K562 (cell line): ENCODE data around the gene PFAS. TPM values are rescaled to one million over a fixed set of nuclear protein-coding genes. Genes with fewer than 3 reads are reported as not detected.

Experiments
- ATAC-seq: fragments of 200-7000 bp; cut with Tn5 transposase; 3 replicates; pipeline ENCODE4 v1.9.1; 2020; ENCODE audit warnings: moderate library complexity
- BruUV-seq: library from RNA; stranded (reverse); fragments of 400-500 nt; replicated peaks from 2 replicates; lab custom pipeline; 2021; lab: Mats Ljungman, UMichigan
- CTCF ChIA-PET: fragments of 300-600 bp; formaldehyde crosslinking; extraction: SDS; loops from one replicate; lab custom pipeline; 2021; ENCODE audit warnings: low intra/inter-chr PET ratio; lab: Yijun Ruan, JAX
- POLR2A ChIA-PET: fragments of 300-600, 350-650 bp; sonication (Branson Sonifier 250); formaldehyde crosslinking; extraction: SDS; loops from one replicate; lab custom pipeline; 2021; ENCODE audit warnings: antibody characterized with exemption, inconsistent platforms; lab: Yijun Ruan, JAX
- DNase-seq, 4 experiments: peaks; one replicate each; pipeline versions ENCODE4 v3.0.0 to v3.0.0-alpha.2; 2011 to 2018; ENCODE audit warnings: low spot score in 3 of 4, mixed read lengths in 3 of 4; ENCODE audit errors: extremely low read depth in 1 of 4
- FAIRE-seq: peaks from 2 replicates; lab custom pipeline; 2011; peaks lifted over from hg19 to GRCh38; lab: Jason Lieb, UNC
- H2AFZ ChIP-seq: 2 replicates; pipeline ENCODE4 v1.6.0; 2011; ENCODE audit warnings: low read depth, low read length, control low read depth, inconsistent platforms
- H3K27ac ChIP-seq: fragments of 200-600 bp; 3 replicates; pipeline ENCODE4 v1.8.0; 2011; ENCODE audit warnings: low read depth, mild to moderate bottlenecking, control low read depth, inconsistent platforms, low read length, moderate library complexity, mixed read lengths; ENCODE audit errors: extremely low read depth
- H3K27me3 ChIP-seq, 2 experiments: fragments of 300-600 bp in 1 of 2; 2 replicates in 1 of 2; 3 replicates in 1 of 2; pipeline versions ENCODE4 v1.6.0 to v1.8.0; 2011; ENCODE audit warnings: inconsistent platforms in 2 of 2, low read length in 2 of 2, mild to moderate bottlenecking in 1 of 2, mixed read lengths in 1 of 2, moderate library complexity in 1 of 2; ENCODE audit not compliant: control insufficient read depth in 2 of 2, insufficient read depth in 2 of 2
- H3K36me3 ChIP-seq: fragments of 300-600 bp; 3 replicates; pipeline ENCODE4 v1.8.0; 2011; ENCODE audit warnings: mild to moderate bottlenecking, low read length, inconsistent platforms; ENCODE audit not compliant: control insufficient read depth, insufficient read depth
- H3K4me1 ChIP-seq, 2 experiments: fragments of 200-600 bp in 1 of 2; replicated peaks in 1 of 2; 2 replicates in 1 of 2; 3 replicates in 1 of 2; pipeline versions ENCODE4 v1.5.1 to v1.8.0; 2011; ENCODE audit warnings: inconsistent platforms in 2 of 2, low read length in 2 of 2, mild to moderate bottlenecking in 1 of 2, mixed read lengths in 1 of 2, moderate library complexity in 1 of 2; ENCODE audit not compliant: control insufficient read depth in 2 of 2, insufficient read depth in 2 of 2
- H3K4me2 ChIP-seq: 2 replicates; pipeline ENCODE4 v1.6.1; 2011; ENCODE audit warnings: low read length, control low read depth, inconsistent platforms, mixed read lengths; ENCODE audit not compliant: insufficient read depth
- H3K4me3 ChIP-seq: fragments of 200-600 bp; sonication (generic), shearing (Covaris generic); 2 replicates; pipeline ENCODE4 v1.5.1; 2016; ENCODE audit warnings: control low read depth, inconsistent platforms
- H3K79me2 ChIP-seq: fragments of 200-600 bp; 3 replicates; pipeline ENCODE4 v1.8.0; 2011; ENCODE audit warnings: low read length, inconsistent platforms; ENCODE audit not compliant: control insufficient read depth, insufficient read depth
- H3K9ac ChIP-seq, 2 experiments: 2 replicates each; pipeline versions ENCODE4 v1.6.0 to v1.6.1; 2011; ENCODE audit warnings: low read depth in 2 of 2, low read length in 2 of 2, control low read depth in 1 of 2, inconsistent platforms in 1 of 2, mild to moderate bottlenecking in 1 of 2, mixed read lengths in 1 of 2; ENCODE audit not compliant: insufficient read depth in 1 of 2
- H3K9me1 ChIP-seq: one replicate; pipeline ENCODE4 v1.6.0; 2011; ENCODE audit warnings: inconsistent platforms, mild to moderate bottlenecking, low read length, moderate library complexity; ENCODE audit not compliant: control insufficient read depth, insufficient read depth
- H3K9me3 ChIP-seq: replicated peaks from 2 replicates; pipeline ENCODE4 v1.5.1; 2011; ENCODE audit warnings: low read depth, low read length, inconsistent platforms; ENCODE audit not compliant: control insufficient read depth, insufficient read depth
- H4K20me1 ChIP-seq: replicated peaks from 2 replicates; pipeline ENCODE4 v1.6.1; 2011; ENCODE audit warnings: low read length, inconsistent platforms, mixed read lengths; ENCODE audit not compliant: control insufficient read depth, insufficient read depth
- BRD4 ChIP-seq: fragments of 200-600 bp; sonication (generic); IDR thresholded peaks from 2 replicates; pipeline ENCODE4 v1.6.1; 2017; ENCODE audit warnings: inconsistent platforms
- CEBPG ChIP-seq, 3 experiments: fragments of 200-800 bp in 1 of 3; sonication (Bioruptor generic) in 1 of 3; sonication (generic) in 1 of 3; formaldehyde crosslinking in 1 of 3; IDR thresholded peaks in 2 of 3; conservative IDR thresholded peaks in 1 of 3; 2 replicates each; pipeline versions ENCODE4 v1.6.1 to v1.8.0; 2016 to 2022; ENCODE audit warnings: missing compliant biosample characterization in 2 of 3, missing genetic modification characterization in 2 of 3, mild to moderate bottlenecking in 1 of 3, missing genetic modification reagents in 1 of 3
- KHSRP ChIP-seq: fragments of 450-650 bp; IDR thresholded peaks from 2 replicates; pipeline ENCODE4 v1.6.1; 2017
- YY1 ChIP-seq, 3 experiments: IDR thresholded peaks; 2 replicates each; pipeline ENCODE4 v1.6.1; 2011; ENCODE audit warnings: low read length in 2 of 3, mild to moderate bottlenecking in 2 of 3, moderate library complexity in 2 of 3, borderline replicate concordance in 1 of 3, control low read depth in 1 of 3, low read depth in 1 of 3; ENCODE audit not compliant: insufficient read depth in 3 of 3, insufficient replicate concordance in 2 of 3, control insufficient read depth in 1 of 3, insufficient read length in 1 of 3; ENCODE audit errors: extremely low read depth in 1 of 3
- ZC3H4 ChIP-seq: sonication (generic); formaldehyde crosslinking; IDR thresholded peaks from 2 replicates; pipeline ENCODE4 v1.9.0; 2021; ENCODE audit warnings: missing genetic modification reagents, borderline replicate concordance
- ZNF239 ChIP-seq: fragments of 250-450 bp; sonication (Bioruptor Pico); IDR thresholded peaks from 2 replicates; pipeline ENCODE4 v1.4.0; 2020; ENCODE audit warnings: mild to moderate bottlenecking
- ZNF316 ChIP-seq: fragments of 450-650 bp; IDR thresholded peaks from 2 replicates; pipeline ENCODE4 v1.6.1; 2016
- ZNF444 ChIP-seq: fragments of 250-450 bp; sonication (Bioruptor Pico); IDR thresholded peaks from 2 replicates; pipeline ENCODE4 v1.4.0; 2020; ENCODE audit warnings: mild to moderate bottlenecking, moderate library complexity
- WGBS: fragments of 100-300 bp; shearing (Covaris generic); methylation state at CpG from one replicate; pipeline ENCODE4 v1.1.6; 2016; ENCODE audit warnings: low coverage, mixed read lengths; ENCODE audit not compliant: insufficient coverage; ENCODE audit errors: missing lambda C conversion rate; 5-methylcytosine and 5-hydroxymethylcytosine counted together
- in situ Hi-C: fragments of 300-500 bp; cut with MboI; formaldehyde crosslinking; loops from 4 replicates; pipeline ENCODE4 v1.15.0; 2018; ENCODE audit warnings: inconsistent platforms, mixed read lengths
- intact Hi-C: fragments of 100-400 bp; cut with micrococcal nuclease; formaldehyde crosslinking; loops from 2 replicates; pipeline ENCODE4 v1.14.2; 2022
- polyA plus RNA-seq, 8 experiments: library from polyadenylated mRNA; depleted of rRNA in 4 of 8; stranded (reverse) in 5 of 8; unstranded in 3 of 8; fragments of >200 nt; fragmentation: Nextera tagmentation in 2 of 8; fragmentation: Illumina TruSeq in 1 of 8; extraction: Ambion mirVana in 2 of 8; extraction: Trizol in 1 of 8; gene quantifications; 2 replicates each; pipeline versions ENCODE4 v1.2.1 to v1.2.3, GENCODE V29; 2011 to 2014; ENCODE audit warnings: inconsistent platforms in 1 of 8, missing spikeins in 1 of 8
- total RNA-seq, 7 experiments: library from RNA; depleted of rRNA in 6 of 7; stranded (reverse); fragments of >200 nt in 6 of 7; fragmentation: Illumina TruSeq in 2 of 7; extraction: Trizol in 2 of 7; gene quantifications; 2 replicates each; pipeline versions ENCODE4 v1.2.1 to v1.2.3, GENCODE V29; 2011 to 2021; ENCODE audit warnings: low replicate concordance in 1 of 7
- TF ChIP-seq, protein P1 (sequence below): fragments of 450-650 bp; IDR thresholded peaks from 2 replicates; pipeline ENCODE4 v1.7.0; 2016; ENCODE audit warnings: borderline replicate concordance
- TF ChIP-seq, protein P2 (sequence below): fragments of 250-450 bp; sonication (Bioruptor Pico); IDR thresholded peaks from 2 replicates; pipeline ENCODE4 v1.5.0; 2021
- TF ChIP-seq, protein P3 (sequence below): sonication (generic); formaldehyde crosslinking; IDR thresholded peaks from 2 replicates; pipeline ENCODE4 v1.9.0; 2022; ENCODE audit warnings: mild to moderate bottlenecking, missing genetic modification reagents

PFAS gene
- total and polyA plus RNA-seq, 9 of the 15 experiments (the other 6 are each of a cell fraction or from before 2014, with no cell fraction given) = 11.6 to 131 (median 43.9) TPM

DNA sequence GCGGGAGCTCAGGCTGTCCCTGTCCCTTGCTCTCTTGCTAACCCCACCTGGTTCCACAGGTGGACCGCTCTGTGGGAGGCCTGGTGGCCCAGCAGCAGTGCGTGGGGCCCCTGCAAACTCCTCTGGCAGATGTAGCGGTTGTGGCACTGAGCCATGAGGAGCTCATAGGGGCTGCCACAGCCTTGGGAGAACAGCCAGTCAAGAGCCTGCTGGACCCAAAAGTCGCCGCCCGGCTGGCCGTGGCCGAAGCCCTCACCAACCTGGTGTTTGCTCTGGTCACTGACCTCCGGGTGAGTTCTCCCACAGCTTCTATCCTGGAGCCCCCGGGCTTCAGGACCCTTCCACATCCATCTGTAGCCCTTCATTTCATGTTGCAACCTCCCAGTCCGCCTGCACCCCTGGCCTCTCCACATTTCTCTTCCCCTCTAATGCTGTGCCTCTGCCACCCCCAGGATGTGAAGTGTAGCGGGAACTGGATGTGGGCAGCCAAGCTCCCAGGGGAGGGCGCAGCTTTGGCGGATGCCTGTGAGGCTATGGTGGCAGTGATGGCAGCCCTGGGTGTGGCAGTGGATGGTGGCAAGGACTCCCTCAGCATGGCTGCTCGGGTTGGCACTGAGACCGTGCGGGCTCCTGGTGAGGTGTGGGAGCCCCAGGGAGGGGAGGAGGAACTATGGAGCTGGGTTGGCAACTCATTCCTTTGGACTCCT lies 15.9 kb downstream of the PFAS start:
- no TSS peak for BruUV-seq
- Histone ChIP-seq H3K9me1 (no peaks in the 10 kb centered on the region), H3K4me1 (no peaks in the 10 kb centered on the region), H3K4me2 (no peak overlapping the region), H3K4me3 (no peak overlapping the region), H3K79me2 (no peaks in the 10 kb centered on the region), H3K9ac (no peak overlapping the region), H3K9me3 (no peaks in the 10 kb centered on the region), H4K20me1 (no peaks in the 10 kb centered on the region), H3K27ac (no peak overlapping the region), H2AFZ (no peak overlapping the region), H3K36me3 (peaks cover 89% of the 10 kb centered on the region; the same call in 1 of the 3 replicates), H3K27me3 (no peaks in the 10 kb centered on the region)
- ChIA-PET POLR2A (interaction anchor here (0.5 to 0.6 kb wide), 3 partner anchors 14 to 1076 kb away, joined by 3 to 4 read pairs (median 3); no protein-coding TSS in a partner anchor), CTCF (no interaction called here)
- intact Hi-C loops = no loop called here
- ATAC-seq (no peak), DNase-seq (no peak), FAIRE-seq (no peak)
- in situ Hi-C loops = no loop called here
- no peak for TF ChIP-seq ZNF239 (CRISPR knock-in tag)
- TF ChIP-seq ZNF316 = no peak
- TF ChIP-seq CEBPG (CRISPR knock-in tag; IDR thresholded peaks at IDR 0.05) = no peak
- no peak for TF ChIP-seq CEBPG (tag; conservative IDR thresholded peaks at IDR 0.05 in 1 of 2, IDR thresholded peaks at IDR 0.05 in 1 of 2)
- TF ChIP-seq, protein P1, sequence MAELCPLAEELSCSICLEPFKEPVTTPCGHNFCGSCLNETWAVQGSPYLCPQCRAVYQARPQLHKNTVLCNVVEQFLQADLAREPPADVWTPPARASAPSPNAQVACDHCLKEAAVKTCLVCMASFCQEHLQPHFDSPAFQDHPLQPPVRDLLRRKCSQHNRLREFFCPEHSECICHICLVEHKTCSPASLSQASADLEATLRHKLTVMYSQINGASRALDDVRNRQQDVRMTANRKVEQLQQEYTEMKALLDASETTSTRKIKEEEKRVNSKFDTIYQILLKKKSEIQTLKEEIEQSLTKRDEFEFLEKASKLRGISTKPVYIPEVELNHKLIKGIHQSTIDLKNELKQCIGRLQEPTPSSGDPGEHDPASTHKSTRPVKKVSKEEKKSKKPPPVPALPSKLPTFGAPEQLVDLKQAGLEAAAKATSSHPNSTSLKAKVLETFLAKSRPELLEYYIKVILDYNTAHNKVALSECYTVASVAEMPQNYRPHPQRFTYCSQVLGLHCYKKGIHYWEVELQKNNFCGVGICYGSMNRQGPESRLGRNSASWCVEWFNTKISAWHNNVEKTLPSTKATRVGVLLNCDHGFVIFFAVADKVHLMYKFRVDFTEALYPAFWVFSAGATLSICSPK = no peak
- TF ChIP-seq BRD4 = no peak
- TF ChIP-seq, protein P2, sequence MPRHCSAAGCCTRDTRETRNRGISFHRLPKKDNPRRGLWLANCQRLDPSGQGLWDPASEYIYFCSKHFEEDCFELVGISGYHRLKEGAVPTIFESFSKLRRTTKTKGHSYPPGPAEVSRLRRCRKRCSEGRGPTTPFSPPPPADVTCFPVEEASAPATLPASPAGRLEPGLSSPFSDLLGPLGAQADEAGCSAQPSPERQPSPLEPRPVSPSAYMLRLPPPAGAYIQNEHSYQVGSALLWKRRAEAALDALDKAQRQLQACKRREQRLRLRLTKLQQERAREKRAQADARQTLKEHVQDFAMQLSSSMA (CRISPR knock-in tag) = no peak
- TF ChIP-seq YY1 (IDR thresholded peaks at IDR 0.05; ENCODE audit: borderline replicate concordance in 1 of 3, control insufficient read depth in 1 of 3, extremely low read depth in 1 of 3, insufficient read depth in 3 of 3, insufficient read length in 1 of 3, insufficient replicate concordance in 2 of 3, low read depth in 1 of 3, low read length in 2 of 3) = no peak
- TF ChIP-seq ZNF444 (CRISPR knock-in tag) = no peak
- TF ChIP-seq, protein P3, sequence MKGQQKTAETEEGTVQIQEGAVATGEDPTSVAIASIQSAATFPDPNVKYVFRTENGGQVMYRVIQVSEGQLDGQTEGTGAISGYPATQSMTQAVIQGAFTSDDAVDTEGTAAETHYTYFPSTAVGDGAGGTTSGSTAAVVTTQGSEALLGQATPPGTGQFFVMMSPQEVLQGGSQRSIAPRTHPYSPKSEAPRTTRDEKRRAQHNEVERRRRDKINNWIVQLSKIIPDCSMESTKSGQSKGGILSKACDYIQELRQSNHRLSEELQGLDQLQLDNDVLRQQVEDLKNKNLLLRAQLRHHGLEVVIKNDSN (CRISPR knock-in tag) = no peak
- TF ChIP-seq ZC3H4 (CRISPR knock-in tag) = no peak
- no peak for TF ChIP-seq KHSRP
- WGBS = 92% methylated on average over 8 of the region's 18 CpGs
